GM18517 (cell line): Measurements from ENCODE around the gene LLGL2.

Experiments used
- ATAC-seq: cut with Tn5 transposase; IDR thresholded peaks from one replicate; pipeline ENCODE4 v1.9.1; 2021; ENCODE audit warnings: mild to moderate bottlenecking, moderate library complexity; ENCODE audit not compliant: unreplicated experiment

LLGL2 gene

DNA sequence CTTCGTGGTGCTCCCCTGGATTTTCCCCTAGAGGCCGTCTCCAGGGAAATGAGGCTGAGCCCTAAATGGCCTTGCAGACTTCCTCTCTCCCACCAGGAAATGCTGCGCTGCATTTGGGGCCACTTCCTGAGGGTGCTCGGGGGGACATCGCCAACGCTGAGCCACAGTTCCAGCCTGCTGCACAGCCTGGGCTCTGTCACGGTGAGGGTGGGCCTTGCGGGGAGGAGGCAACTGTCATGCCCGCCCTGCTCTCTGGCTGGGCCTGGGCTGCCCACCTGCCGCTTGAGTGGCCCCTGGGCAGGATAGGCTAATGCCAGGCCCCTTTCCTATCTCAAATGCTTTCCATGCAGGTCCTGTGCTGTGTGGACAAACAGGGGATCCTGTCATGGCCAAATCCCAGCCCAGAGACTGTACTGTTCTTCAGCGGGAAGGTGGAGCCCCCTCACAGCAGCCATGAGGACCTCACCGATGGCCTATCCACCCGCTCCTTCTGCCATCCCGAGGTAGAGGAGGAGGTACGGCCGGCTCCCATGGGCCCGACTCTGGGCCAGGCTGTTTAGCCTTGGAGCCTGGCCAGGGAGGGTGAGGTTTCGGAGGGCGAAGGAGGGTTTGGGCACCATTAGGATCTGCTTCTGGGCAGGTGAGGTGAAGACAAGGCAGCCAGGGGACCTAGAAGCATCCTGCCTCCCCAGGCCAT is 34.4 kb upstream of the LLGL2 start:
- no peak for ATAC-seq

DNA sequence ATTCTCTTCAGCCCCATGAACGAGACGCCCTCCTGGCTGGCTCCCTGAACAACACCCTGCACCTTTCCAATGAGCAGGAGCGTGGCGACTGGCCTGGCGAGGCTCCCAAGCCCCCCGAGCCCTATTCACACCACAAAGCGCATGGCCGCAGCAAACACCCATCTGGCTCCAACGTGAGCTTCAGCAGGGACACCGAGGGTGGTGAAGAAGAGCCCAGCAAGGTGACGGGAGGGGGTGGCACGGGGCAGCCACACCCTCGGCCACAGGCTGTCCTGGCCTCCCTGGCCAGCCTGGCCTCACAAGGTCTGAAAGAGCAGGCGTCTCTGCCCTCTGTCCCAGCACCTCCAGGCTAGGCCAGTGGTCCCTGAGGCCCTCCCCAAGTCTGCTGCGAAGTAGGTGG is 33.8 kb upstream of the LLGL2 start:
- ATAC-seq: no peak

DNA sequence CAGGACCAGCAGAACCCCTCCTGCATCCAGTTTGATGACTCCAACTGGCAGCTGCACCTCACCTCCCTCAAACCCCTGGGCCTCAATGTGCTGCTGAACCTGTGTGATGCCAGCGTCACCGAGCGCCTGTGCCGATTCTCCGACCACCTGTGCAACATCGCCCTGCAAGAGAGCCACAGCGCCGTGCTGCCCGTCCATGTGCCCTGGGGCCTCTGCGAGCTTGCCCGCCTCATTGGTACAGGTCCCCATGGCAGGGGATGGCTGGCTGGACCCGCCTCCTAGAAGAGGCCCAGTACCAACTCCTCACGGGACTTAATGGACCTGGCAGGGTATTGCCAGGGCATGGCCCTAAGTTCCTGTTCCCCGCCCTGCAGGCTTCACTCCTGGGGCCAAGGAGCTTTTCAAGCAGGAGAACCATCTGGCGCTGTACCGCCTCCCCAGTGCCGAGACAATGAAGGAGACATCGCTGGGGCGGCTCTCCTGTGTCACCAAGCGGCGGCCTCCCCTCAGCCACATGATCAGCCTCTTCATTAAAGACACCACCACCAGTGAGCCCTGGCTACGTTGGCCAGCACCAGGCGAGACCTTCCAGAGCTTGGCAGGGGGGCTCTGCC is 32.8 kb upstream of the LLGL2 start:
- no peak for ATAC-seq

DNA sequence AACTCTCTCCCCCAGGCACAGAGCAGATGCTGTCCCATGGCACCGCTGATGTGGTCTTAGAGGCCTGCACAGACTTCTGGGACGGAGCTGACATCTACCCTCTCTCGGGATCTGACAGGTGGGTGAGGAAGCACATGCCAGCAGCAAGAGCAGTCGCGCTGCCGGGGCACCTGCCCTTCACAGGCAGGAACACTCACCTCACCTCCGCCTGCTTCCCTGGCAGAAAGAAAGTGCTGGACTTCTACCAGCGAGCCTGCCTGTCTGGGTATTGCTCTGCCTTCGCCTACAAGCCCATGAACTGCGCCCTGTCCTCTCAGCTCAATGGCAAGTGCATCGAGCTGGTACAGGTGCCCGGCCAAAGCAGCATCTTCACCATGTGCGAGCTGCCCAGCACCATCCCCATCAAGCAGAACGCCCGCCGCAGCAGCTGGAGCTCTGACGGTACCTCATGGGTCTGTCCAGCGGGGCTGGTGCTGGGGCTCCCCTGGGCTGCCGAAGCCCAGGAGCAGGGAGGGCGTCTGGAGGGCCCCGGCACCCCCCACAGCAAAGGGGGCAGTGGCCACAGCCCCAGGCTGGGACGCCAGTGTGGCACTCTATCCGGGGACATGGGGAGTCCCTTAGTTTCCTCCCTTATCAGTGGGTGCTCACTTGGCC is 31.9 kb upstream of the LLGL2 start:
- no peak for ATAC-seq

DNA sequence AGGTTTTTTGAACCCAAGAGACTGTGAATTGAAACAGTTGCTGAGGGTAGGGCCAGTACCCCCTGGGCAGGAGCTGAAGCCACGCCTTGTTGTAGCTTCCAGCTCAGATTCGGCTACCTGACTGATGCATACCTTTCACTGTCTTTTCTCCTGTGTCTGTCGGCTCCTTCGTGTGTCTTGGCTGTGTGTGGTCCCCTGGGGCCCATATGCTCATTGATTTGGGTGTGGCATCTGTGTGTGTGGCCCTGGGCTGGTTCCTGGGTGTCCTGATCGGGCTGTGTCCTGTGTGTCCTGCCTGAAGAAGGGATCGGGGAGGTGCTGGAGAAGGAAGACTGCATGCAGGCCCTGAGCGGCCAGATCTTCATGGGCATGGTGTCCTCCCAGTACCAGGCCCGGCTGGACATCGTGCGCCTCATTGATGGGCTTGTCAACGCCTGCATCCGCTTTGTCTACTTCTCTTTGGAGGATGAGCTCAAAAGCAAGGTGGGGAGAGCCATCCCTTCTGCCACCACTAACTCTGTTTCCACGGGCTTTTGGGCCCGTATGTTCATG is 31.1 kb upstream of the LLGL2 start:
- no peak for ATAC-seq

DNA sequence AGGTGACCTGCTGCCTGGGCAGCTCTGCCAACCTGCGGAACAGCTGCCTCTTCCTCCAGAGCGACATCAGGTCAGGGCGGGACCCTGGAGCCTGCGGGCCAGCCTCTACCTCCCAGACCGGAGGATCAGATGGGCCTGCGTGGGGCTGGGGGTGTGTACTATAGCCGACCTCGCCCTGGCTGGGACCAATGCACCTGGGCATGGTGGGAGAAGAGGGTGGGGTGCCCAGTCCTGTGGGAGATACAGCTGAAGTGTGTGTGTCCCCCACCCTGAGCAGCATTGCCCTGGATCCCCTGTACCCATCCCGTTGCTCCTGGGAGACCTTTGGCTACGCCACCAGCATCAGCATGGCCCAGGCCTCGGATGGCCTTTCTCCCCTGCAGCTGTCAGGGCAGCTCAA is 29.5 kb upstream of the LLGL2 start:
- ATAC-seq: no peak

DNA sequence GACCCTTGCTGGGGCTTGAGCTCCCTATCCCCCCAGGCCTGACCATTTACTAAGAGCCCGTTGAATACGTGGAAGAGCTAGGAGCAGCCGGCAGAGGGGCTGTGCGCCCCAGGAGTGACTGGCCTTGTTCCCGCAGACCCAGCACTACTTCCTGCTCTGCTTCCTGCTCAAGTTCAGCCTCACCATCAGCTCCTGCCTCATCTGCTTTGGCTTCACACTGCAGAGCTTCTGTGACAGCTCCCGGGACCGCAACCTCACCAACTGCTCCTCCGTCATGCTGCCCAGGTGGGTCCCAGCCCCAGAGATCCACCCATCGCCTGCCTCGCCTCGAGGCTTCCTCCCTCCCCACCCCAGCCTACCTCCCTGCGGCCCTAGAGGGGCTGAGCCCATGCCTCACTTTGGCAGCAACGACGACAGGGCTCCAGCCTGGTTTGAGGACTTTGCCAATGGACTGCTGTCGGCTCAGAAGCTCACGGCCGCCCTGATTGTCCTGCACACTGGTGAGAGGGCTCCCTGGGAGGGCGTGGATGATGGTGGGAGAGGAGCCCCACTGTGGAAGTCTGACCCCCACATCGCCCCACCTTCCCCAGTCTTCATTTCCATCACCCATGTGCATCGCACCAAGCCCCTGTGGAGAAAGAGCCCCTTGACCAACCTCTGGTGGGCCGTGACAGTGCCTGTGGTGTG is 27.3 kb upstream of the LLGL2 start:
- ATAC-seq: no peak

DNA sequence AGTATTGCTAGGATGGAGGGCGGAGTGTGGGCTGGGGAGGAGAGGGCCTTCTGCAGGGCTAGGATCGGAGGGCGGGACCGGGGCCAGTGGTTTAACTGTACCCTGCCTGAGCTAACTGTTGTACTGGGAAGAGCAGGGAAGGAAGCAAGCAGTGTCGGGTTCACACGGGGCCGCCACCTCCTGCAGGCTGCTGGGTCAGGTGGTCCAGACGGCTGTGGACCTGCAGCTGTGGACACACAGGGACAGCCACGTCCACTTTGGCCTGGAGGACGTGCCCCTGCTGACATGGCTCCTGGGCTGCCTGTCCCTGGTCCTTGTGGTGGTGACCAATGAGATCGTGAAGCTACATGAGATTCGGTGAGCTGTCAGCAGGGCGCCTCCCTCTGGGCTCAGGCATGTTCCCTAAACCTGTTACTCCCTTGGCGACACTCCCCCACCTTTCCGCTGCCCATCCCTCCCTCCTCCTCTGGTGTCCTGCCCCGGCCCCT is 26.7 kb upstream of the LLGL2 start:
- ATAC-seq: no peak

DNA sequence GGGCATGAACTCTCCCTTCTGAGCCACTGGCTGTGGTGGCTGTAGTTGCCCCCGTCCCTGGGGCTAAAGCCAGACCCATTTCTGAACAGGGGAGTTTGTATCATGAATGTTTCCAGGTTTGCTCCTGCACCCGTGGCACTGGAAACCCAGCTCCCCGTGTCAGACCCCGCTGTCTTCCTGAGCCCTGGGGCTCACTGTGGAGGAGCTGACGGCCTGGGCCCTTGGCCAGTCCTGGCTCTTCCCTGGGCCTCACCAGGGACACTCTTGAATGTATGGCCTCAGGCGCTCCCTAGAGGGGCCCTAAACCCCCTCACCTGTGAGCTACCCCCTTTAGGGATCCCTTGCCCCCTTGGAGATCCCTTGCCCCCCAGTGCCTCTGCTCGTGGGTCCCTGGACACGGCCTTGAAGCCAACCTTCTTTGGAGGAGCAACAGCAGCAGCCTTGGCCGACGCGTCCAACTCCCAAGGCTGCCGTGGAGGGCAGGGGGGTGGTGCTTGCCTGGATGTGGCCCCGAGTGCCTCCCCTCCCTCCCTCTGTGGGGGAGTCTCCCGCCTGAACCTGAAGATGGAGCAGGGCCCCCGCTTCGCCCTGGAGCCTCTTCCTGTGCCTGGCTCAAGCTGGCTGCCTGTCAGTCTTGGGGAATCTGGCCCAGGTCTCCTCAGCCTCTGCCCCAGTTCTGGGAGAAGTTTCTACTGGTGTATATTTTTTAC is 26.0 kb upstream of the LLGL2 start:
- no peak for ATAC-seq

DNA sequence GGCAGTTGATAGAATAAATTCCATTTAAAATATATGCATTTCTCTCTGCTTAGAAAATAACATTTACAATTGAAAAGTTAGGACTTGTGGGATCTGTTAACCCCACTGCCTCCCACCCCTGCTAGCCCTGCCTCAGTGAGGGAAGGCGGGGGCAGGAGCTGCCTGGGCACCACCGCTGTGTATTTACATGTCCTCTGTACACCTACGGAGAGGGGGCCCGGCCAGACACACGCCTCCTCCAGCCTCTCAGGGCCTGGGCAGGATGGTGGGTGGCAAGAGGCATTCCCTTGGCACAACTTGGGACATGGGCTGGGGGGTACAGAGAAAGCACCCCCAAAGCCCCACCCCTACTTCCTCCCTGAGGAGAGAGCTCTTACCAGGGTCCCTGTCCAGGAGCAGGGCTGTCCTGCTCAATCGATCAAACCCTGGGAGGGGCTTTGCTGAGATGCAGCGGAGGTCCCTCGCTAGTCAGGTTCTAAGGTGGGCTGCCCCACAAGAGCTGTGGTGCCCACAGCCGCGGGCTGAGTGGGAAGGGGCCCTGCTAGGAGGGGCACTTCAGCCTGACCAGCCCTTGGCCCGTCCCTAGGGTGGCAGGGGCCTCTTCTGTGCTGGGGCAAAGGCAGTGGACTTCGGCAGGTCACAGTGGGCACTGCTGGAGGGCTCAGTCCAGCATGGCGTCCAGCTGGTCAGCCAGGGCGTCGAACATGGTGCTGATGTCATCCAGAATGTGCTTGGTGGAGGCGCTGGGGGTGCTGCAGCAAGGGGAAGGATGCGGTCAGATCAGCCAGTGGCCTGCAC is 24.9 kb upstream of the LLGL2 start:
- ATAC-seq: no peak

DNA sequence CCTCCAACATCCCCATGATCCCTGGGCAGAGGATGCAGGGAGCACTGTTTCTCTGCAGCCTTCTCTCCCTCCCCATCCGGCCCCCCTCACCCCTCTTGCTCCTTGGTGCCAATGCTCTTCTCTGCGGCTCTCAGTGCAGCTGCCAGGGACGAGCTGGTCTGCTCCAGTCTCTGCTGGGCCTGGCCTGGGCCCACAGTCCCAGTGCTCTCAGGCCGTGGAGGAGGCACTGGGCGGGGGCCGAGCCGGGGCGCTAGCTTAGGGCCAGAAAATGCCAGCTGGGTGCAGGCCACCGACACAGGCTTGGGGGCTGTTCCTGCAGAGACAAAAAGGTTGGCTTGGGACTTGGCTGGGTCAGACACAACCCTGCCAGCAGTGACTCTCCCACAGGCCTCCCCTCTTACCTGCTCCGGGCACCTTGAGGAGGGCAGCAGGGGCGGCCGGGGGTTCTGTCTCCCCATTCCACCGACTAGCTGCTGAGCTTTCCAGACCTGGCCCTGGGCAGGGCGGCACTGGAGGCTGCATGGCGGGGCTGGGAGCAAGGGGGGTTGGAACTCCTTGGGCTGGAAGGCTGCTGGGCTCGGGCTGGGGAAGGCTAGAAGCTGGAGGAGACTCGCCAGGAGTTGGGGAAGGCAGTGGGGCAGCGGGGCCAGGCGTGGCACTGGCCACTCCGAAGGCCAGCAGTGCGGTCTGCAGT is 24.0 kb upstream of the LLGL2 start:
- ATAC-seq: no peak

DNA sequence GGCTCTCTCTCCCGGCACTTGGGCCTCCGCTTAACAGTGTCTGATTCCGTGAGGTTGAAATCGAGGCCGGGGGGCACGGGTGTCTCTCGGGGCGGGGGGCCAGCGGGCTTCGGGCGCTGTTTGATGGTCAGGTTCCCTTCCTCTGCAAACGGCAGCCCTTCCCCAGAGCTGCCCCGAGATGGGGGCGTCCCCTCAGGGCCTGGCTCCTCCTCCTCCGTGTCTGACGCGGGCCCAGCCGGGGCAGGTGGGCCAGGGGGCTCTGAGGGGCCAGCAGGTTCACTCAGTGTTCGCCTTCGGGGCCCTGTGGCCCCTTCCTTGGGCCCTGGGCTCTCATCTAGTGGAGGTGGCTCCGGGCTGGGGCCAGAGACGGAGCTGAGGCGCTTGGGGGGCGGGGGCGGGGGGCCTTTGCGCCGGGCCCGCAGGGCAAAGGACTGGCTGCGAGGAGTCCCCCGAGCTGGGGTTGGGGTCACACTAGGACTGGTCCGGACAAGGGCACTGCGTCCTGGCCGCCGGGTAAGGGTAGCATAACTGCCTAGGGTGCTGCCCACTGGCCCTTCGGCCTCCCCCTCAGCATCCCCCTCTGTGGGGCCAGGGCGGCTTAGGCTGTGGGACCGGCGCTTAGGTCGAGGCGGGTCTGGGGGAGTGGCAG is 23.3 kb upstream of the LLGL2 start:
- no peak for ATAC-seq

DNA sequence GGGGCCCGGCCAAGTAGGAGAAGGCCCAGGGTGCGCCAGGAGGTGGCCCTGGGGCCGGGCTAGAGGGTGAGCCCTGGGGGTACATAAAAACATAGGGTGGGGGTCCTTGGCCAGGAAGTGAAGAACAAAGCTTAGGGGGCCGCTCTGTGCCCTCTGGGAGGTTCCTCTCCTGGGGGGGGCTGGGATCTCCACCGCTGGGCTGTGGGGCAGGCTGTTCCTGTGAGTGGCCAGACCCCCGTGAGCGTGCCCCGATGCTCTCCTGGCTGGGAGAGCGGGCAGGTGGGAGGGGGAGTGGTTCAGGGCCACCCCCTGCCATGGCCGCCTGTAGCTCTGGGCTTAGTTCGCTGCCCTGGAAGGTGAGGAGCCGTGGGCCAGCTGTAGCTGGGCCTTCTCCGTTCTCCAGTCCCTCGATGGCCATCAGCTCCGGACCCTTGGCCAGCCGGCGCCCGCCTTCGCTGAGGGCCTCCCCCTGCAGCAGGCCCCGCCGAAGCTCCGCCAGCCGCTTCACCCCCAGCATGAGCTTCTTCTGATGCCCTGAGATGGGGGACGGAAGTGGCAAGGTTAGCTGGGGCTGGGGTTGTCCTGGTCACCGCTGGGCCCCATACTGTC is 22.7 kb upstream of the LLGL2 start:
- no peak for ATAC-seq

DNA sequence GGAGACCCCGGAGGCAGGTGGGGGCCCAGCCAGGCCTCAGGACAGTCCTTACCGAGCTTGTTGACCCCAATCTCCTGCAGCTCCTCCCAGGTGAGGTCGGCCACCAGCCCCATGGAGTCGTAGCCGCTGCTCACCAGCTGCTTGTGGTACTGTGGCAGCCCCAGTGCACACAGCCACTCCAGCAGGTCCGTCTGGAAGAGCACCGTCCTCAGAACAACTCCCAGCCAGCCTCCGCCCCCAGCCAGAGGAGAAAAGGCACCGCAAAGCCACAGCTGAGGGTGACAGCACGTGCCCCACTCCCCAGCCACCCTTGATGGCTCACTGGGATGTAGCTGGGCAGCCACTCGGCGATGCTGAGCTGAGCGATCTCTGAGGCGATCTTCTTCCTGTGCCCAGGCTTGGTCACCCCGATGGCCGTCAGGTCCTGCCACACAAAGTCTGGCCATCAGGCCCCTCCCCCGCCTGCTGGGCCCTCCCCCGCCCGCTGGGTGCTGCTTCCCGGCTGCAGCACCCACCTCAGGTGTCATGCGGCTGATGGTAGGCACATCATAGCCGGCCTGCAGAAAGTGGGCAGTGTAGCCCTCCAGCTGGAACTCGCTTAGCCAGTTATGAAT is 22.1 kb upstream of the LLGL2 start:
- no peak for ATAC-seq

DNA sequence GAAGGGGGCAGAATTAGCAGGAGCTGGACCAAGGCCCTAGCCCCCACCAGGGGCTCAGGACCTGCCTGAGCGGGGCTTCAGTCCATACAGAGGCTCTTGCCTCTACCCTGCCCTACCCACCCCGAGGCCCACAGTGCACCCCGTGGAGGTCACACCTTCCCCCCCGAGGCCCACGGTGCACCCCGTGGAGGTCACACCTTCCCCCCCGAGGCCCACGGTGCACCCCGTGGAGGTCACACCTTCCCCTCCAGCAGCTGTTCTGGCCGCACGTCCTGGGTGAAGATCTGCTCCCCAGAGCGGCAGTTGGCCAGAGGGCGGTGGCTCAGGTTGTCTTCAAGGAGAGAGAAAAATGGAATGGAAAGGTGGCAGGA is 21.5 kb upstream of the LLGL2 start:
- no peak for ATAC-seq

DNA sequence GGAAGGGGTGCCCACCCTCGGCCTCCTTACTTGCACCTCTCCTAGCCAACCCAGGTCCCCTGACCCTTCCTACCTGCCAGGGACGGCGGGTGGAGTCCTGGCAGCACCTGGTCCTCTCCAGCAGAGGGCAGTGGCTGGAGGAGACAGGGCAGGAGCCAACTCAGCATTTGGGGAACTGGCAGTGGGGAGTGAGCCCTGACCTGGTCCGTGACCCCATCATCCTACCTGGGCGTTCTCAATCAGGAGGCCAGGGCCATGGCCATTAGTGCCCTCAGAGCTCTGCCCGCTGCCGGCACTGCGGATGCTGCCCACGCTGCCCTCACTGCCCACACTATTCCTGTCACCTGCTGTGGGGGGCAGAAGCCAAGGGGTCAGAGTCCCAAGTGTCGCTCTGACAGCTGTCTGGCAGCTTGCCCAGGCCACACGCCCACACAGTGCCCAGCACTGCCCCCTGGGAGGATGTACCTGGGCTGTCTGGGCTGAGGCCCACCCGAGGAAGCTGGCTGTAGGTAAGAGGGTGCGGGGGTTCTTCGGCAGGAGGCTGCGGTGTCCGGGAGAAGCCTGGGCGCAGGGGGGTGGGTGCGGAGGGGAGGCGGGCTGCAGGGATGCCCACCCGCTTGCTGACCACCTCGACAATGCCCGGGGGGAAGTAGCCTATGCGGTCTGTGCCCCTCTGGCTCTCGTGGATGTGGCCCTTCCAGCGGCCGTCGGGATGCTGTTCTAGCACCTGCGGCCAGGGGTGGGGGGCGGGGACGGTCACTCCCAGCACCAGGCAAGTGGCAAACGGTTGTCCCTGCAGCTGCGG is 20.9 kb upstream of the LLGL2 start:
- ATAC-seq: no peak

DNA sequence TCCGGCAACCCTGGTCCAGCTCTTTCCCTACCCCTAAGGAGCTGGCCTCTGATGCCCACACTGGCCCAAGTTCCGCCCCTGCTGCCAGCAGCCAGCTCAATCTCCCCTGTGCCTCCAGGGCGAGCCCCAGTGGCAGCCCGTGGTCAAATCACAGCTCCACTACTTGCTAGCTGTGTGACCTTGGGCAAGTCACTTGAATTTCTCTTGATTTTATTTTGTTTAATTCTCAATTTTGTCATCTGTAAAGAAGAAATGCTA is 20.4 kb upstream of the LLGL2 start:
- ATAC-seq: no peak

DNA sequence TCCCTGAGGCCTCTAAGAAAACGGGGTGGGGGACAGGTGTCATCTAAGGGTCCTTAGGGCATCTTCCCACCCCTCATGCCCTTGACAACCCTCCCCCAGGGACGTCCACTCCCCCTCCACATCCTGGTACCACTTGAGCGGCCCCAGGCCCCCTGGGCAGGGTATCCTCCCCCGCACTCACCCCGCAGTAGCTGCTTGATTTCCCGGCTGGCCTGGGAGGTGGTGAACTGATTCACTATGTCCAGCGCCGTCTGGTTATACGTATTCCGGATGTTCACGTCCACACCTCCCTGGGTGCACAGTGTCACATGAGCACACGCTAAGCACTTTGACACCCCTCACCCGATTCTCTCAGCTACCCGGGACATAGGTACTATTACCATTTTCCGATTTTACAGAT is 19.9 kb upstream of the LLGL2 start:
- no peak for ATAC-seq
